Stimulated activated CD4-positive, alpha-beta T cell treated with anti-CD3 and anti-CD28 coated beads, TNF-alpha, amount 100 ng/mL, for 4 hours (primary cell): ENCODE measurements around the gene PPFIA2.

Source experiments
- DNase-seq, 3 experiments: peaks; one replicate each; pipeline ENCODE4 v3.0.0-alpha.2; 2020; ENCODE audit warnings: low read depth in 3 of 3

Gene PPFIA2

DNA sequence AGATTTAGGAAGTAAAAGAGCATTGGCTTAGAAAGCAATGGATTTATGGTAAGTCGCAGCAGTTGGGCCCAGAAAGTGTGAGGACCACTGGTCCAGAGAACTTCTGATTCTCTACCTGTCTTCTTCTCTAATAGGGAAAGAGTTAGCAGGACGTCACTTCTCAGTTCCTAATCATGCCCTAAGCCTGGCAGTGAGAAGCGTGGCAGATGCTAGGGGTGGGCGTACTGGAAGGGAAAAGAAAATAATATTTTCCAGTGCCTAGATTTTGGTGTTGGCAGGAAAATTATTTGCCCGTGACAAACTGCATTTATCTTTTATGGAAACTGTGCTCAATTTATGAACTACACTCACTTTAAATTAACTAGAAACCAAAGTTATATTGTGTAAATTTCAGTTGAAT lies 212.3 kb downstream of the PPFIA2 start:
- DNase-seq, result no peak

- DNase-seq, result no peak
These were observed 215.5 kb downstream of the PPFIA2 start for GRCh38 chr12:81543621-81544139.

DNA sequence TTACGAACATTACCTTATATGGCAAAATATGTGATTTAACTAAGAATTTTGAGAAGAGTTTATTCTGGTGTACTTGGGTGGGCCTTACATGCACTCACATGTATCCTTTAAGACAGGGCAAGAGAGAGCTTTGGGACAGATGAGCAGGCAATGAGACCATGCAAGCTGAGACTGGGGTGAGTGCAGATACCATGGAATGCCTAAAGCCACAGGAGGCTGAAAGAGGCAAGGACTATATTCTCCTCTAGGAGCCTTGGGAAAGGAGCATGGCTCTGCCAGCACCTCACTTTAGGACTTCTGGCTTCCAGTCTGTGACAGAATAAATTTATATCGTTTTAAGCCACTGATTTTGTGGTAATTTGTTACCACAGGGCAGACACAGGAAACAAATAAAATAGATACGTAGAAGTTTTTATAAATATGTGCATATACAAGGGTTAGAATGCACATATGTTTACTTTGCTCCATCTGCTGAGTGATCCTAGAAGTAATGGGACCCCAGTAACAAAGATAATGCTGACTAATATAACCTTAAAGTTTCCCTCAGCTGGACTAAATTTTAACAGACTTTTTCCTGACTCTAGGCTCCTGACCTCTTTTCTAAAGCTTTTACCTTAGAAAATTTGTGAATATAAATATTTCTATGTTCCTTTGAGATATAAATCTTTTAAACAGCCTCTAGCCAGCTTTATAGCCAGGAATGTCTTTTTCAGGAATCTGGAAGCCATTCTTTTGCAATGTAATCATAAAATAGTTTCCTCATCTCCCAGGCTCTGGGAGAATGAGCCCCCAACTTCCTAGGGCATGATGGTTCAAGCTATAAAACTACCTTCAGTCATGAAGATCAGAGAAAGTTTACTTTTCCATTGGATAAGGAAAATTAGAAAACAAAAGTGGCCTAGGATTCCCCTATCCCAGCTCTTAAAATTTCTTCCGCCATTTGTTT lies 216.8 kb downstream of the PPFIA2 start:
- DNase-seq, result no peak

DNA sequence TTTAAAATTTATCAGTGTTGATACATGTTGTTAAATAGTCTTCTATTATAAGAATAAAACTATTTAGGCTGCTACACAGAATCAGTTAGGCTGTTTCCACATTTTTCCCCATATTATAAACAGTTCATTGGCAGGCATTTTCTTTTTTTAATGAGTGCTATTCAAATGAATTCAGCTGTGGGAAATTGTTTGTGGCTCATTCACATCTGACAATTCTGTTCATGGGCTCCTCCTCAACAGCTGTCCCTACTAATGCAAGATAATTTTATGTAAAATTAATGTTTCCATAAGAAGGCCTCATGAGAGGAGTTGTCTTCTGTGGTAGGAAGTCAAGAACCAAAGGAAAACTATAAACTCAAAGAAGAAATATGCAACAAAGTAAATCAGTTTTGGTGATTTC lies 218.0 kb downstream of the PPFIA2 start:
- DNase-seq, result no peak

GRCh38 chr12:81539279-81539678 lies 219.9 kb downstream of the PPFIA2 start:
- no peak for DNase-seq

DNA sequence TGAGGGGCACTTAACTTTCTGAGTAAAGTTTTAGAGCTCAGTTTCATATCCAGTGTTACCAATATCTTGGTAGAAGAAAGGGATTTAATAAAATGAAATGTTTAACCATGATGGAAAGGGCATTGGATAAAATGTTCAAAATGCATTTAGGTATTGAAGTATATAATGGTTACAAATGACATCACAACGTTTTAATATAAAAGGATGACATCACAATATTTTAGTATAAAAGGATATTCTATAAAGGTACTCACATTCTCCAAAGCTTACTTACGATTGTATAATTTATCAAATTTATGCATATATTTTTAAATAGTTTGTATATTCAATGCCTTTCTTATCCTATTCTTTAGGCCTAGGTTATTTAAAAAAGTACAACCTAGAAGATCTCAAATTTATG lies 226.1 kb downstream of the PPFIA2 start:
- no peak for DNase-seq

DNA sequence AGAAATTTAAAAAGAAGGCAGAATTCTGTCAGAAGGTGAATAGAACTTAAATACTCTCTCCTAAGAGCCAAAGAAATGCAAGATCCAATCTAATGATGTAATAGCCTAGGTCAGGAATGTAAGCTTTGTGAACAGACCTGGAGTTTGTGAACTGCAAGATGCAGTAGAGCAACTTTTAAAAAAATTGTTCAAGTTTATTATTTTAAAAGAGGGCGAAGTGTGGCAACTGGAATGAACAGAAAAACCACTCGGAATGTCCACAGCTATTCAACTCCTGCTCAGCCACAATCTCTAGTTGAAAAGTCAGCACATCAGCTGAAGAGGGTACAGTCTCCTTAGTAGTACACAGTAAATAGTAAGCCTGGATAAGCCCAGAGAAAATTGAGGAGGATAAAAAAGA lies 228.8 kb downstream of the PPFIA2 start:
- DNase-seq, result no peak

GRCh38 chr12:81520064-81520945 lies 238.8 kb downstream of the PPFIA2 start:
- DNase-seq, result no peak

GRCh38 chr12:81518638-81519037 lies 240.5 kb downstream of the PPFIA2 start:
- no peak for DNase-seq

DNA sequence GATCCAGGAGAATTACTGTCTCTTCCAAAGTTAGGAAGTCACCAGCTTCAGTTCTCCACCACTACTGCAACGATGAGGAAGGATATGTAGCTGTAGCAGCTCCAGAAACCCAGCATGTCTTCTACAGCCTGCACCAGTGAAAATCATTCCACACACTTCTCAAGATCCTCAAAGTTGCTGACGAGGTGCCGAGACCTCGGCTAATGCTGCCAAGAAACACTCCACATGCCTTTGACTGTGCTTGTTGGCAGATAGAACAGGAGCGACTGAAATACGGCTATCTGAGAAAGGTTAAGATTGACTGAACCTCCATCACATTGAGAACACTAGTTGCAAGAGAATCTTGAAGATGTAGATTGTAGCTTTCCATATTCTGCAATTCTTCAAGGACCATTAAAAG lies 241.9 kb downstream of the PPFIA2 start:
- no peak for DNase-seq

GRCh38 chr12:81502912-81503695 lies 256.0 kb downstream of the PPFIA2 start:
- no peak for DNase-seq

DNA sequence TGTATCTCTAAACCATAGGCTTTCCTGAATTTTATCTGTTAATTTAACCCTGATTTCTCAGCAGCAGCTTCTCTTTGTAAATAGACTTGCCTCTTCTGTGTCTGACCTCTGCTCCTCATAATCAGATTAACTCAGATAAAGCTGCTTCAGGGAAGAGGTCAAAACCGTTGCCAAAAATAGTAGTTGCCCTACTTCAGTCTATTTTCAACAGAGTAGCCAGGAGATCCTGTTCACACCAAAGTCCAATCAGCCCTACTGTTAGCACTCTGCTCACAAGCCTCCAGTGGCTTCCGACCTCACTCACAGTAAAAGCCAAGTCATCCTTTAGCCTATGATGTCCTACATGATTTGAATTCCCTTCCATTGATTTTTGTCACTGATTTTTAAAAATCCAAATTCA lies 258.4 kb downstream of the PPFIA2 start:
- DNase-seq, result no peak

GRCh38 chr12:81499809-81500208 lies 259.3 kb downstream of the PPFIA2 start:
- no peak for DNase-seq

- DNase-seq, result no peak
These were observed 266.9 kb downstream of the PPFIA2 start for GRCh38 chr12:81492131-81492720.

GRCh38 chr12:81472934-81473333 lies 286.2 kb downstream of the PPFIA2 start:
- no peak for DNase-seq

DNA sequence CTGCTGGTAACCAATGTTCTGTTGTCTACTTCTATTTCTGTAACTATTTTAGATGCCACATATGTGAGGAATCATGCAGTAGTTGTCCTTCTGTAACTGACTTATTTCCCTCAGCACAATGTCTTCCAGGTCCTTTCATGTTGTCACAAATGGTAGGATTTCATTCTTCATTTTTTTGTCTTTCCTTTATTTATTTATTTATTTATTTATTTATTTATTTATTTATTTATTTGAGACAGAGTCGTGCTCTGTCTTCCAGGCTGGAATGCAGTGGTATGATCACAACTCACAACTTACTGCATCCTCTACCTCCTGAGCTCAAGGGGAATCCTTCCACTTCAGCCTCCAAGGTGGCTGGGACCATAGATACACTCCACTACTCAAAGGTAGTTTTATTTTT lies 288.2 kb downstream of the PPFIA2 start:
- DNase-seq, result no peak

GRCh38 chr12:81468206-81468605 lies 290.9 kb downstream of the PPFIA2 start:
- no peak for DNase-seq

GRCh38 chr12:81465876-81466275 lies 293.3 kb downstream of the PPFIA2 start:
- DNase-seq, result no peak

- no peak for DNase-seq
These were observed 294.0 kb downstream of the PPFIA2 start for GRCh38 chr12:81465191-81465590.

GRCh38 chr12:81461163-81461562 lies 298.0 kb downstream of the PPFIA2 start:
- no peak for DNase-seq
